Ovary (tissue), 3 donors: ENCODE results near the gene EMC8.

Experiments
- POLR2A ChIP-seq: fragments of 450-650 bp; IDR thresholded peaks from one replicate; pipeline ENCODE4 v1.6.1; 2017; ENCODE audit warnings: antibody characterized with exemption, mild to moderate bottlenecking, moderate library complexity
- TF ChIP-seq, protein P1 (sequence below), 3 donors: fragments of 450-650 bp in 2 of 3; fragments of 200-600 bp in 1 of 3; IDR thresholded peaks; one replicate each; pipeline versions ENCODE4 v1.5.1 to v1.8.0; 2016 to 2022; ENCODE audit warnings: antibody characterized with exemption in 3 of 3, mild to moderate bottlenecking in 1 of 3
- donor health status: DM: no; HTN: no; CAD: no.

DNA sequence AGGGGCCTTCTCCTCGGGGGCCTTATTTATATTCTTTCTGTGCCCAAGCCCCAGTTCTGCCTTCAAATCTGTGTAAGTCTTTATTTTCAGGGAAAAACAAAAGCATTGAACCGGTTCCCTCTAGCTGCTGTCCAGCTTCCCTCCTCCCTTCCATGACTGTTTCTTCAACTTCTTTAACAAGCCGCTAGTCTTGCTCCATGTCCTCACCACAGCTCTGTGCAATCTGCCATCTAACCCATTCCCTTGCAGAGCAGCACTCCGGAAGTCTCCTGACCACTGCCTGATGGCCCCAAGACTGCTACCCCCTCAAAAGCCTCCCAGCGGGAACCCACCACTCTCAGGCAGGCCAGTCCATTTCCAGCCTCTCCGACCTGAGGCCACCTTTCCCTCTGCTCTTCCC is 16.9 kb downstream of the EMC8 start:
- TF ChIP-seq, protein P1, sequence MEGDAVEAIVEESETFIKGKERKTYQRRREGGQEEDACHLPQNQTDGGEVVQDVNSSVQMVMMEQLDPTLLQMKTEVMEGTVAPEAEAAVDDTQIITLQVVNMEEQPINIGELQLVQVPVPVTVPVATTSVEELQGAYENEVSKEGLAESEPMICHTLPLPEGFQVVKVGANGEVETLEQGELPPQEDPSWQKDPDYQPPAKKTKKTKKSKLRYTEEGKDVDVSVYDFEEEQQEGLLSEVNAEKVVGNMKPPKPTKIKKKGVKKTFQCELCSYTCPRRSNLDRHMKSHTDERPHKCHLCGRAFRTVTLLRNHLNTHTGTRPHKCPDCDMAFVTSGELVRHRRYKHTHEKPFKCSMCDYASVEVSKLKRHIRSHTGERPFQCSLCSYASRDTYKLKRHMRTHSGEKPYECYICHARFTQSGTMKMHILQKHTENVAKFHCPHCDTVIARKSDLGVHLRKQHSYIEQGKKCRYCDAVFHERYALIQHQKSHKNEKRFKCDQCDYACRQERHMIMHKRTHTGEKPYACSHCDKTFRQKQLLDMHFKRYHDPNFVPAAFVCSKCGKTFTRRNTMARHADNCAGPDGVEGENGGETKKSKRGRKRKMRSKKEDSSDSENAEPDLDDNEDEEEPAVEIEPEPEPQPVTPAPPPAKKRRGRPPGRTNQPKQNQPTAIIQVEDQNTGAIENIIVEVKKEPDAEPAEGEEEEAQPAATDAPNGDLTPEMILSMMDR (IDR thresholded peaks at IDR 0.05), result no peak
- no peak for TF ChIP-seq POLR2A
